NCI-H187 (cell line): ENCODE data around the gene PPP1R1B.

Experiments
- DNase-seq, 2 experiments: peaks; one replicate each; lab custom pipeline; 2025; lab: John Stamatoyannopoulos, UW

The PPP1R1B gene

GRCh38 chr17:39615434-39615833 is 11.3 kb upstream of the PPP1R1B start:
- DNase-seq, result no peak

- no peak for DNase-seq
Measured at GRCh38 chr17:39617100-39617445, 9.7 kb upstream of the PPP1R1B start.

GRCh38 chr17:39617446-39618245 is 9.1 kb upstream of the PPP1R1B start:
- DNase-seq, result peak; percentile 45 to 50

- peak in 1 of 2 experiments; percentile 11 for DNase-seq
Measured at GRCh38 chr17:39618246-39618913, 8.4 kb upstream of the PPP1R1B start.

GRCh38 chr17:39618956-39619785 is 7.6 kb upstream of the PPP1R1B start:
- no peak for DNase-seq

- DNase-seq, result no peak
Measured at GRCh38 chr17:39619786-39620101, 7.0 kb upstream of the PPP1R1B start.

- DNase-seq, result peak; percentile 58 to 85
Measured at GRCh38 chr17:39621523-39622379, 5.0 kb upstream of the PPP1R1B start.

- no peak for DNase-seq
Measured at GRCh38 chr17:39622380-39623006, 4.3 kb upstream of the PPP1R1B start.

GRCh38 chr17:39623356-39623950 is 3.3 kb upstream of the PPP1R1B start:
- DNase-seq, result peak; percentile 61 to 63

- no peak for DNase-seq
Measured at GRCh38 chr17:39624313-39624712, 2.4 kb upstream of the PPP1R1B start.

GRCh38 chr17:39625198-39625785 is 1.5 kb upstream of the PPP1R1B start:
- no peak for DNase-seq

- DNase-seq, result no peak
Measured at GRCh38 chr17:39627047-39627711, 427 bp downstream of the PPP1R1B start.

GRCh38 chr17:39627712-39628516 is 1.2 kb downstream of the PPP1R1B start:
- no peak for DNase-seq

- peak in 1 of 2 experiments; percentile 66 for DNase-seq
Measured at GRCh38 chr17:39628655-39629493, 2.1 kb downstream of the PPP1R1B start.

GRCh38 chr17:39629494-39629880 is 2.7 kb downstream of the PPP1R1B start:
- DNase-seq, result no peak

- DNase-seq, result no peak
Measured at GRCh38 chr17:39629898-39630297, 3.1 kb downstream of the PPP1R1B start.

- DNase-seq, result no peak
Measured at GRCh38 chr17:39631403-39631802, 4.7 kb downstream of the PPP1R1B start.
